ENCODE measurements around the gene COX8A.
"Not testable (repeated sequence)": the region's sequence is repeated elsewhere in the genome, so short reads cannot be mapped to it uniquely, and the experiment has no call there.

Gene COX8A

GRCh38 chr11:63974259-63975143 is at the start of gene COX8A:
Gene COX8A (plus strand): TSS chr11:63974620. CDS start chr11:63974681, 61 bp downstream.
- DNase-seq: peak; percentile 100

DNA sequence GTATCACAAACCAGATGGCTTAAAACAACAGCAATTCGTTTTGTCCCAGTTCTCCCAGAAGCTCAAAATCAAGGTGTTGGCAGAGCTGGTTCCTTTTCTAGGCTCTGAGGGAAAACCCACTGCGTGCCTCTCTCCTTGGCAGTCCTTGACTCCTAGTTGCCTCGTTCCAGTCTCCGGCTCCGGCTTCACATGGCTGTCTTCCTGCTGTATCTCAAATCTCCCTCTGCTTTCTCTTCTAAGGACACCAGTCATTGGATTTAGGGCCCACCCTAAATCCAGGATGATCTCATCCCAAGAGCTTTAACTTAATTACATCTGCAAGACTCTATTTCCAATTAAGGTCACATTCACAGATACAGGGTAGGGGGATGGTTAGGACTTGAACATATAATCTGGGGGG is 44.8 kb upstream of the COX8A start:
- DNase-seq: no peak

- DNase-seq: no peak
These were observed 43.4 kb upstream of the COX8A start for GRCh38 chr11:63931045-63931444.

GRCh38 chr11:63931876-63932275 is 42.5 kb upstream of the COX8A start:
- no peak for DNase-seq

- no peak for DNase-seq
These were observed 41.0 kb upstream of the COX8A start for GRCh38 chr11:63933459-63933858.

DNA sequence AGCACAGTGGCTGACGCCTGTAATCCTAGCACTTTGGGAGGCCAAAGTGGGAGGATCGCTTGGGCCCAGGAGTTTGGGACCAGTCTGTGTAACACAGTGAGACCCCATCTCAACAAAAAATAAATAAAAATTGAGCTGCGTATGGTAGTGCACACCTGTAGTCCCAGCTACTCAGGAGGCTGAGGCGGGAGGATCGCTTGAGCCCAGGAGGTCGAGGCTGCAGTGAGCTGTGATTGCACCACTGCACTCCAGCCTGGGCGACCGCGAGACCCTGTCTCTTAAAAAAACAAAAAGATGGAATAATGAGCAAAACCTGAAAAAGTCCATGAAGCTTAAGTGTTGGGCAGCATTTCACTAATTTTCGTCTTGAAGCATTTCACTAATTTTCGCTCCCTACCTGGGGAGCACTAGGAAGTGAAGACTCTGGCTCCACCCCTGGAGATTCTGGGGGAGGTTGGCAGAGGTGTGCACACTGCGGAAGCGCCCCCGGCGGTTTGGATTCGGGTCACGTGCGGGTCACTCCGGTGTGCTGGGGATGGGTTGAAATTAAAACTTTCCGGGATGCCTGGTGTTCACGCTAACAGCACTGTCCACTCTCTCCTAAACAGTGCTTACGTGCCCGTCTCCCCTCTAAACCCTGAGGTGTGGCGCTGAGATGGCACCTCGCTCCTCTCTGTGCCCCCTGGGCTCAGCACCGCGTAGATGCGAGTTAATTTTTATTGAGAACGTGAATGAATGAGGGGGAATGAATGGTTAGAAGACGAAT is 36.5 kb upstream of the COX8A start:
- peak; percentile 70 for DNase-seq

GRCh38 chr11:63938479-63939396 is 35.7 kb upstream of the COX8A start, which contains the start of gene NAA40:
Gene NAA40 (plus strand): TSS chr11:63939002. CDS start chr11:63939097, 95 bp downstream.
- DNase-seq: peak; percentile 97

DNA sequence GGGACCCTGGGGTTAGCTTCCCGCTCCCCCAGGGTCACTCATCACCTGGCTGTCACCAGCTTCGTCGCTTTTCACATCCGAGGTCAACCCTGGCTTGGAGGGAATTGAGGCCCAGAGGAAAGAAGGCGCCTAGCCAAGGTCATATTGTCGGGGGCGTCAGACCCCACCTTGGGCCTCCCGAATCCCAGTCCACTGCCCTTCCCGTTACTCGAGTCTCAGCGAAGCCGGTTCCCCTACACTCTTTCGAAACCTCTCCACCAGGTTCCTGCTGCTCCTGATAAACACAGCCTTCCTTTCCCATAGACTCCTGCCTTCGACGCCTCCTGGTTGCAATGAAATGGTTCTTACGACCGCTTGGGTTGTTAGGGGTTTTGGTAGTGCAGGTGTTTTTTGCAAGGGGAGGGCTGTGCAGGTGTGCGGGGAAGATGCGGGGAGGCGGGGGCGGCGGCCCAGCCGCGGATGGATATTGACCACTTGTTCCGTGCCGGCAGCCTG is 35.0 kb upstream of the COX8A start:
- DNase-seq: peak; percentile 48

- DNase-seq: no peak
These were observed 33.6 kb upstream of the COX8A start for GRCh38 chr11:63940786-63941185.

GRCh38 chr11:63941901-63942300 is 32.5 kb upstream of the COX8A start:
- DNase-seq: no peak

- no peak for DNase-seq
These were observed 31.6 kb upstream of the COX8A start for GRCh38 chr11:63942803-63943202.

- no peak for DNase-seq
These were observed 29.4 kb upstream of the COX8A start for GRCh38 chr11:63944987-63945386.

DNA sequence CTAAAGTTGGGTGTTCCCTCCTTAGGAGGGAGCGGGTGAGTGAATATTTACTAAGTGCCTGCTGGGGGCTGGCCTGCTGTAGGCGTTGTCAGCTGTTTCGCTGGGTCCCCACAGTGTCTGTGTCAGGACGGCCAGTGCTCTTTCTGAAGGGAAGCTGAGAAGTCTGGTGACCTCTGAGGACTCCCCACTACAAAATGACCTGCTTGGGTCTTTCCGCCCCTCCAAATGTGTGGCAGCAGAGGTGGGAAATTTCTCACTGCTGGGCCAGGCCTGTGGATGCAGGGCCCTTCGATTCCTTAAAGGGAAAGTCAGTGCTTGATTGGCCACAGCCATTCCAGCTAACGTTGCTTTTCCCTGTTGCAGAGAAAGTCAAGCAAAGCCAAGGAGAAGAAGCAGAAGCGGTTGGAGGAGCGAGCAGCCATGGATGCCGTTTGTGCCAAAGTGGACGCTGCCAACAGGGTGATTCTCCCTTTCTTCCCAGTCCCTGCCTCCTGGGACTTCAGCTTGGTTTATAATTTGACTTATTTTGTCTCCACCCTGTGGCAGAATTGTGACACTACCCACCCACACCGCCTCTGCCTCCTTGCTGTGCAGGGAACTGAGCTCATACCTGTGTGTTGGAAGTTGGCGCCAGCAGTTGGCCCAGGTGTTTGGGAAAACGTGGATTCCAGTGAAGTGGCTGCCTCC is 28.8 kb upstream of the COX8A start:
- peak; percentile 84 for DNase-seq

- DNase-seq: no peak
These were observed 22.5 kb upstream of the COX8A start for GRCh38 chr11:63951779-63952536.

GRCh38 chr11:63952570-63952969 is 21.9 kb upstream of the COX8A start:
- DNase-seq: no peak

- peak; percentile 55 for DNase-seq
These were observed 16.4 kb upstream of the COX8A start for GRCh38 chr11:63958008-63958407.

DNA sequence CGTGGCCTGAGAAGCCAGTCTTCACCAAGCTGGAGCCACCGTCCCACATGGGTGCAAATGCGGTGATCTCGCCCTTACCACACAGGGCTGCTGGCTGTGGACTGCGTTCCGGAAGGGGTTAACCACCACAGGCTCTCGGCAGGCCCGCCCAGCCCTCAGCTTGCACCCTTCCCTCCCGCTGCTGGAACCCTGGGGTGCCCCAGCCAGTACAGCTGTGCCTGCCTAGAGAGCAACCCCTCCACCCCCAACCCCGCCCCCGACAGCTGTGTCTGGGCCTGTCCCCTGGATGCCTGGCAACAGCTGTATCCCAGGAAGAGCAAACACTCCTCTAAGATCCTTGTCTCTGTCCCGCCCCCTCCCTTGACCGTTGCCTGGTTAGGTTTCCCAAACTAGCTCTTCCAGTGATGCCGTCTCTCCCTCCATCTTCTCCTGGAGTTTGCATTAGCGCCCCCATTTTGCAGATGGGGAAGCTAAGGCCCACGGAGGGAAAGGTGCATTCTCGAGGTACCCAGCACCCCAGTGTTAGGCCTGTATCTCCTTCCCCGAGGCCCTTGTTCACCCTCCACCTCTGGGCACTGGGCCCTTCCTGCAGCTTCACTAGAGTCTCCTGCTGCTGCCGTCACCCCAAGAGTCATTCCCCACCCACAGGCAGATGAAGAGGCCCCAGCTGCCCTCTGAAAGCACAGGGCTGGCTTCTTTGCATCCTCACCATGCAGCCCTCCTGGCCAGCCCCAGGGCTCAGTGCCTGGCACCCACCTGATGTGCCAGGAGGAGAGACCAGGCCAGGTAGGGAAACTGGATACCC is 12.6 kb upstream of the COX8A start:
- DNase-seq: peak; percentile 71

GRCh38 chr11:63963895-63964294 is 10.5 kb upstream of the COX8A start:
- DNase-seq: not testable (repeated sequence)

GRCh38 chr11:63966444-63966843 is 8.0 kb upstream of the COX8A start:
- no peak for DNase-seq

- DNase-seq: no peak
These were observed 5.0 kb upstream of the COX8A start for GRCh38 chr11:63969461-63969860.

All from NCI-H2171 treated with DMSO at 0.1 percent for 48 hours (cell line).